ENCODE results near the gene SZT2. TPM values are rescaled to one million over a fixed set of nuclear protein-coding genes. Genes with fewer than 3 reads are reported as not detected.
A peak's percentile ranks its signal among the peaks of the same experiment; 100 is the strongest.

SZT2 gene
- total and polyA plus RNA-seq, 2 of the 4 experiments (the other 2 are of a cell fraction): 9.5 to 14.3 TPM

DNA sequence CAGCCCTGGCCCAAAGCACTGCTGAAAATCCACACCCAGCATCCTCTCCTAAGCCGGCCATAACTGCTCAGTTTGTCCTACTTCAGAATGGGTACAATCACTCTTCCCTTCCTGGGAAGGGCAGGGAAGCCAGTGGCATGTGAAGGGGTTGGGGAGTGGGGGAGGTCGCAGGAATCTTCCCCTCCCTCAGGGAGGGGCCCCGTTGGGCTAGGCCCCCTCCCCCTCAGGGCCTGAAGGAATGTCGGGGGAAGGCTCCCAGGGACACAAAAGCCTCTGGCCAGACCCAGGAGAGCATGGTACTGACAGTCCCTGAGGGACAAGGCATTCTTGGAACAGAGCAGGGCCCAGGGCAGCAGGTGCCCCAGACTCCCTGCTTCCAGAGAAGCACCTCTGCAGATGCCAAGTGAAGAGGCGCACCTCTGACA lies 23.1 kb upstream of the SZT2 start:
- Histone ChIP-seq H4K5ac (ENCODE audit: low read depth, low read length) (peak overlapping the region; percentile 31), H3K27me3 (ENCODE audit: control insufficient read depth, insufficient read depth, low read length) (no peaks in the 10 kb centered on the region), H2BK120ac (ENCODE audit: low read depth, low read length) (0 out of 2 replicates have a peak overlapping the region, but pooled peaks have one; percentile 68), H3K9me1 (ENCODE audit: insufficient read depth, low read length) (peaks cover 10% of the 10 kb centered on the region; the same call in 1 of the 2 replicates), H3K56ac (ENCODE audit: extremely low read depth, insufficient read depth, low read length) (peak overlapping the region; percentile 99; the same call in 1 of the 2 replicates), H2BK5ac (ENCODE audit: low read depth, low read length, poor library complexity, severe bottlenecking) (peak overlapping the region; percentile 91), H3K4me1 (ENCODE audit: control insufficient read depth, insufficient read depth, low read length) (peaks cover 13% of the 10 kb centered on the region), H4K20me1 (ENCODE audit: insufficient read depth, low read length) (peaks cover 23% of the 10 kb centered on the region), H2BK20ac (ENCODE audit: low read depth, low read length) (no peak overlapping the region), H3K36me3 (ENCODE audit: control insufficient read depth, insufficient read depth, low read length) (peaks cover 36% of the 10 kb centered on the region), H3K9ac (ENCODE audit: low read depth, low read length) (peak overlapping the region; percentile 90), H3K4ac (ENCODE audit: low read depth, low read length) (peak overlapping the region; percentile 99), H4K91ac (ENCODE audit: insufficient read depth, low read depth, low read length) (peak overlapping the region; percentile 93), H3K9me3 (ENCODE audit: control insufficient read depth, insufficient read depth, low read length) (no peaks in the 10 kb centered on the region), H3K23ac (ENCODE audit: low read depth, low read length) (peak overlapping the region; percentile 97), H2AFZ (replicated peaks; ENCODE audit: low read length, poor library complexity) (peak overlapping the region; percentile 98), H3K79me1 (ENCODE audit: low read depth in 1 of 2, low read length in 2 of 2) (peaks cover 24 to 74% of the 10 kb centered on the region in 2 experiments), H2AK9ac (replicated peaks; ENCODE audit: low read depth, low read length, poor library complexity) (peak overlapping the region; percentile 100), H4K8ac (ENCODE audit: low read depth in 2 of 2, low read length in 2 of 2) (peak overlapping the region; percentile 90 to 97), H2AK5ac (ENCODE audit: low read depth, low read length) (peak overlapping the region; percentile 99), H3K4me3 (ENCODE audit: insufficient read depth, low read depth, low read length) (peak overlapping the region; percentile 80), H3K4me2 (ENCODE audit: low read depth, low read length) (peak overlapping the region; percentile 87), H2BK15ac (ENCODE audit: low read depth, low read length) (no peak overlapping the region), H3K18ac (ENCODE audit: low read depth, low read length) (no peak overlapping the region), H3K27ac (ENCODE audit: insufficient read depth, low read length) (peak overlapping the region; percentile 93), H3K14ac (replicated peaks; ENCODE audit: low read depth, low read length) (peak overlapping the region; percentile 99)
- ATAC-seq (ENCODE audit: low read depth): no peak
- BruUV-seq (replicated peaks): no TSS peak
- intact Hi-C loops (cut with micrococcal nuclease) (no loop called here), in situ Hi-C loops (cut with MboI; ENCODE audit: low sequenced_read_pairs) (no loop called here), dilution Hi-C loops (cut with HindIII; ENCODE audit: low sequenced_read_pairs, unreplicated experiment) (no loop called here)
- POLR2A ChIA-PET (ENCODE audit: unreplicated experiment): no interaction called here
- no CpG with 5 or more reads among the region's 5 CpGs for WGBS, 2 experiments (ENCODE audit: extremely low coverage in 2 of 2, insufficient read length in 1 of 2)
- no peak for DNase-seq
- CTCF ChIA-PET: no interaction called here
- TF ChIP-seq POLR2A (IDR thresholded peaks at IDR 0.05; ENCODE audit: low read depth, low read length) (no peak), RAD21 (IDR thresholded peaks at IDR 0.05; ENCODE audit: low read length) (no peak), BHLHE40 (IDR thresholded peaks at IDR 0.05; ENCODE audit: low read depth, low read length) (no peak), RCOR1 (IDR thresholded peaks at IDR 0.05; ENCODE audit: insufficient replicate concordance, low read length) (no peak), SMC3 (IDR thresholded peaks at IDR 0.05; ENCODE audit: low read depth, low read length) (no peak), CEBPB (IDR thresholded peaks at IDR 0.05; ENCODE audit: low read depth, low read length) (no peak), FOS (IDR thresholded peaks at IDR 0.05; ENCODE audit: low read depth, low read length) (no peak), MXI1 (IDR thresholded peaks at IDR 0.05; ENCODE audit: borderline replicate concordance, low read depth, low read length) (no peak), MAFK (IDR thresholded peaks at IDR 0.05; ENCODE audit: low read depth, low read length) (no peak), RFX5 (IDR thresholded peaks at IDR 0.05; ENCODE audit: low read depth, low read length) (no peak), CHD1 (IDR thresholded peaks at IDR 0.05; ENCODE audit: low read depth, low read length) (no peak), MAZ (IDR thresholded peaks at IDR 0.05; ENCODE audit: borderline replicate concordance, low read depth, low read length) (no peak), NFE2L2 (IDR thresholded peaks at IDR 0.05; ENCODE audit: low read depth, low read length) (no peak)
- TF ChIP-seq, protein P1, sequence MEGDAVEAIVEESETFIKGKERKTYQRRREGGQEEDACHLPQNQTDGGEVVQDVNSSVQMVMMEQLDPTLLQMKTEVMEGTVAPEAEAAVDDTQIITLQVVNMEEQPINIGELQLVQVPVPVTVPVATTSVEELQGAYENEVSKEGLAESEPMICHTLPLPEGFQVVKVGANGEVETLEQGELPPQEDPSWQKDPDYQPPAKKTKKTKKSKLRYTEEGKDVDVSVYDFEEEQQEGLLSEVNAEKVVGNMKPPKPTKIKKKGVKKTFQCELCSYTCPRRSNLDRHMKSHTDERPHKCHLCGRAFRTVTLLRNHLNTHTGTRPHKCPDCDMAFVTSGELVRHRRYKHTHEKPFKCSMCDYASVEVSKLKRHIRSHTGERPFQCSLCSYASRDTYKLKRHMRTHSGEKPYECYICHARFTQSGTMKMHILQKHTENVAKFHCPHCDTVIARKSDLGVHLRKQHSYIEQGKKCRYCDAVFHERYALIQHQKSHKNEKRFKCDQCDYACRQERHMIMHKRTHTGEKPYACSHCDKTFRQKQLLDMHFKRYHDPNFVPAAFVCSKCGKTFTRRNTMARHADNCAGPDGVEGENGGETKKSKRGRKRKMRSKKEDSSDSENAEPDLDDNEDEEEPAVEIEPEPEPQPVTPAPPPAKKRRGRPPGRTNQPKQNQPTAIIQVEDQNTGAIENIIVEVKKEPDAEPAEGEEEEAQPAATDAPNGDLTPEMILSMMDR (conservative IDR thresholded peaks at IDR 0.05; ENCODE audit: low read depth, low read length): no peak
- TF ChIP-seq, protein P2, sequence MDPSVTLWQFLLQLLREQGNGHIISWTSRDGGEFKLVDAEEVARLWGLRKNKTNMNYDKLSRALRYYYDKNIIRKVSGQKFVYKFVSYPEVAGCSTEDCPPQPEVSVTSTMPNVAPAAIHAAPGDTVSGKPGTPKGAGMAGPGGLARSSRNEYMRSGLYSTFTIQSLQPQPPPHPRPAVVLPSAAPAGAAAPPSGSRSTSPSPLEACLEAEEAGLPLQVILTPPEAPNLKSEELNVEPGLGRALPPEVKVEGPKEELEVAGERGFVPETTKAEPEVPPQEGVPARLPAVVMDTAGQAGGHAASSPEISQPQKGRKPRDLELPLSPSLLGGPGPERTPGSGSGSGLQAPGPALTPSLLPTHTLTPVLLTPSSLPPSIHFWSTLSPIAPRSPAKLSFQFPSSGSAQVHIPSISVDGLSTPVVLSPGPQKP (IDR thresholded peaks at IDR 0.05; ENCODE audit: borderline replicate concordance, low read depth, low read length): no peak
- TF ChIP-seq, protein P3, sequence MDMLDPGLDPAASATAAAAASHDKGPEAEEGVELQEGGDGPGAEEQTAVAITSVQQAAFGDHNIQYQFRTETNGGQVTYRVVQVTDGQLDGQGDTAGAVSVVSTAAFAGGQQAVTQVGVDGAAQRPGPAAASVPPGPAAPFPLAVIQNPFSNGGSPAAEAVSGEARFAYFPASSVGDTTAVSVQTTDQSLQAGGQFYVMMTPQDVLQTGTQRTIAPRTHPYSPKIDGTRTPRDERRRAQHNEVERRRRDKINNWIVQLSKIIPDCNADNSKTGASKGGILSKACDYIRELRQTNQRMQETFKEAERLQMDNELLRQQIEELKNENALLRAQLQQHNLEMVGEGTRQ (IDR thresholded peaks at IDR 0.05; ENCODE audit: low read depth, low read length): no peak
